PFSK-1 (cell line): ENCODE results near the gene RGS13.

Experiments used
- POLR2AphosphoS5 ChIP-seq: IDR thresholded peaks from 2 replicates; pipeline ENCODE4 v1.6.1; 2012; ENCODE audit warnings: low read depth, mild to moderate bottlenecking, control low read depth, low read length, moderate library complexity
- REST ChIP-seq, 2 experiments: IDR thresholded peaks; 2 replicates each; pipeline versions ENCODE4 v1.6.1 to v1.8.0; 2011 to 2012; ENCODE audit warnings: low read depth in 2 of 2, low read length in 2 of 2, control low read depth in 1 of 2, inconsistent platforms in 1 of 2, mild to moderate bottlenecking in 1 of 2, moderate library complexity in 1 of 2; ENCODE audit not compliant: insufficient read depth in 1 of 2

- TF ChIP-seq REST (IDR thresholded peaks at IDR 0.05; ENCODE audit: insufficient read depth in 1 of 2, low read depth in 2 of 2, low read length in 2 of 2) (no peak), POLR2AphosphoS5 (no peak)
Measured at GRCh38 chr1:192652159-192652558, 16.2 kb downstream of the RGS13 start.
